GM12874 (cell line): ENCODE data around the gene MYO1E.

ENCODE experiments used
- TF ChIP-seq, protein P1 (sequence below): IDR thresholded peaks from 2 replicates; pipeline ENCODE4 v1.5.1; 2011; ENCODE audit warnings: low read depth, mild to moderate bottlenecking, control low read depth, low read length, moderate library complexity; ENCODE audit not compliant: insufficient read depth

MYO1E gene

DNA sequence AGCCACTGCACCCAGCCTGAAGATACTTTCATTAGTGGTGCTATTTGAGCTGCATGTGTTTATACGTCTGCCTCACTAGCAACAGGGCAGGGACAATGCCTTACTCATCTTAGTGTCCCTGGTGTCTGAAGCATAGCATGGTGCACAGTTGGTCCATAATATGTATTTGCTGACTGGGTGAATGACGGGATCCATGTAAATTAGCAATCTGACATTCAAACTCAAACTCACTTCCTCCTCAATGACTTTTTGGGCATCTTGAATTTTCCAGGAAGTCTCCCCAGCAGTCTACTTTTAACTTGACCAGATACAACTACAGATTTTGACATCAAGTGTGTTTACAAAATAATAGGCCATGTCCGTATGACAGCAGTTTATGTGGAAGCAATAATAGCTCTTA lies 169.0 kb downstream of the MYO1E start:
- TF ChIP-seq, protein P1, sequence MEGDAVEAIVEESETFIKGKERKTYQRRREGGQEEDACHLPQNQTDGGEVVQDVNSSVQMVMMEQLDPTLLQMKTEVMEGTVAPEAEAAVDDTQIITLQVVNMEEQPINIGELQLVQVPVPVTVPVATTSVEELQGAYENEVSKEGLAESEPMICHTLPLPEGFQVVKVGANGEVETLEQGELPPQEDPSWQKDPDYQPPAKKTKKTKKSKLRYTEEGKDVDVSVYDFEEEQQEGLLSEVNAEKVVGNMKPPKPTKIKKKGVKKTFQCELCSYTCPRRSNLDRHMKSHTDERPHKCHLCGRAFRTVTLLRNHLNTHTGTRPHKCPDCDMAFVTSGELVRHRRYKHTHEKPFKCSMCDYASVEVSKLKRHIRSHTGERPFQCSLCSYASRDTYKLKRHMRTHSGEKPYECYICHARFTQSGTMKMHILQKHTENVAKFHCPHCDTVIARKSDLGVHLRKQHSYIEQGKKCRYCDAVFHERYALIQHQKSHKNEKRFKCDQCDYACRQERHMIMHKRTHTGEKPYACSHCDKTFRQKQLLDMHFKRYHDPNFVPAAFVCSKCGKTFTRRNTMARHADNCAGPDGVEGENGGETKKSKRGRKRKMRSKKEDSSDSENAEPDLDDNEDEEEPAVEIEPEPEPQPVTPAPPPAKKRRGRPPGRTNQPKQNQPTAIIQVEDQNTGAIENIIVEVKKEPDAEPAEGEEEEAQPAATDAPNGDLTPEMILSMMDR, result no peak

DNA sequence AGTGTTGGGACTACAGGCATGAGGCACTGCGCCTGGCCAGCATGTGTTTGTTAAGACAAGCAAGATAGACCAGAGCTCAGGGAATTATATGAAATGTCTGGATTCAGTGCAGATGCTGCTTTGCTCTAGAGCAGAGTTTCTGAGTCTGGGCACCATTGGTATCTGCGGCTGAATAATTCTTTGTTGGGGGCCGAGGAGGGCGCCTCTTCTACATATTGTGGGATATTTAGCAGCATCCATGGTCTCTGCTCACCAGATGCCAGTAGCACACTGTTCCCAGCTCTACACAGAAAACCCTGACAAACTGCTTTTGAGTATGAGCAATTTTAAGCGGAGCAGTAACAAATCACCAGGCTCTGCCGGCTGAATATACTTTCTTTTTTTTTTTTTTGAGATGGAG lies 169.7 kb downstream of the MYO1E start:
- TF ChIP-seq, protein P1, result no peak

DNA sequence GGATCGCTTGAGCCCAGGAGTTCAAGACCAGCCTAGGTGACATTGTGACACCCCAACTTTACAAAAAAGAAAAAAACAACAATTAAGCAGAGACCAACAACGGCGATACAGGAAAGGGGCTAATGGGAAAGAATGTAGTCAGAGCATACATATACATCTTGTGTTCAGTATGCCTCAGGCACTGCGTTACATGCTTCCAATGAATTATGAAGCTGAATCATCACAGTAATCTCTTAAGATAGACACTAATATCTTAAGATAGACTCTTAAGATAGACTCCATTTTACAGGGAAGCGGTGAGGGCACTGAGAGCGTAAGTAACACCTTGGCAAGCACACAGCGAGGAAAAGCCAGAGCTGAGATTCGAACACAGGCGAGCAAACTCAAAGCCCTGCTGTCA lies 172.1 kb downstream of the MYO1E start:
- TF ChIP-seq, protein P1, result no peak

DNA sequence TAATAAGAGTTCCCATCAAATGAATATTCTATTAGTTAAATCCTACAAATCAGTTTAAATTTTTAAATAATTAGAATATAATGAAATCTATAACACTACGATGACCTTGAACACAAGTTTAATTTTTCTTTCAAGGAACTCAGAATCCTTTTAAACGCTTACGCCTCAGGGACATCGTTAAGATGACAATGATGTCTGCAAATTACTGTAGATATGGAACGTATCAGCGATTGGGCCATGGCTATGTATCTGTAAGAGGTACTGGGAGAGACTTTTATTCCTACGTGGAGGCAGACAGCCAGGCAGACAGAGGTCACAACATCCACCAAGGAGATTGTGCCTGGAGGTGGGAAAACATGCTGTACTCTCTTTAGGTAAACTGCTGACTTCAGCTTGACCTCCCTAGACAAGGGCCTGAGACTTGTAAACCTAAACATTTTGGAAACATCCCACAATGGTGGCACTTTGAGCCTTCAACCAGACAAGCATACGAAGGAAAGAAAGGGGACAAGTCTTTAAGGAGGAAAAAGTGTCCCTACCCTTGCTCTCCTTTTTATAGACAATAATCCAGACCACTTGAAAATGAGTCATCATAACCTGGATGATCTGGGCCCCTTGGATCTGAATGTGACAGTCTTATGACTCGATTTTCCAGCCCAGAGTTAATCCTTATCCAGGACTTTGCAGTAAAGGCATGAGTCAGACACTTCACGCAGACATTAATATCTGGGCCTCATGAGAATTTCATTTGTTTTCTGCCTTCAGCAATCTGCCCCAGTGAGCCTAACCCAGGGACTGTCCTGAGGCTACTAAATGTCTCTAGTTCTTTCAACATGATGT lies 172.8 kb downstream of the MYO1E start:
- TF ChIP-seq, protein P1, result no peak

DNA sequence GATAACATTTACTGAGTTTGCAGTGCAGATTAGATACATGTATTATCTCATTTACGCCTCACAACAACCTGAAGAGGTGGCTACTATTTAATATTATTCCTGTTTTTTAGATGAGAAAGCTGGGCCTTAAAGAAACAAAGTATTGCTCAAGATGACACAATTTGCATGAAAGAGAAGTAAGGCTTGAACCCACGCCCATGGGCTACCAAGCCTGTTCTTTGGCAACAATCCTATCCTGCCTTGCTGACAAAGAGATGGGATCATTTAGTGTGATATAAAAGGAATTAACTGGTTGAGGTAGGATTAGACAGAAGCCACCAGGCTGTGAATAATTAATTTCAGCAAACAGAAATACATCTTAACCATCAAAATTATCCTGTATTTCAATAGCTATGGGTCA lies 175.2 kb downstream of the MYO1E start:
- TF ChIP-seq, protein P1, result no peak

GRCh38 chr15:59196416-59196815 lies 176.3 kb downstream of the MYO1E start:
- TF ChIP-seq, protein P1, result no peak

- TF ChIP-seq, protein P1, result no peak
Measured at GRCh38 chr15:59194639-59195325, 177.9 kb downstream of the MYO1E start.
